Stimulated activated CD4-positive, alpha-beta T cell treated with anti-CD3 and anti-CD28 coated beads, Interleukin-15, amount 100 ng/mL, for 48 hours (primary cell): ENCODE data around the gene GSK3A.

Experiments used
- DNase-seq, 2 donors: peaks; one replicate each; pipeline ENCODE4 v3.0.0-alpha.2; 2020; ENCODE audit warnings: low read depth in 2 of 2

Gene GSK3A

GRCh38 chr19:42249769-42250168 is 7.4 kb upstream of the GSK3A start:
- DNase-seq, result no peak

DNA sequence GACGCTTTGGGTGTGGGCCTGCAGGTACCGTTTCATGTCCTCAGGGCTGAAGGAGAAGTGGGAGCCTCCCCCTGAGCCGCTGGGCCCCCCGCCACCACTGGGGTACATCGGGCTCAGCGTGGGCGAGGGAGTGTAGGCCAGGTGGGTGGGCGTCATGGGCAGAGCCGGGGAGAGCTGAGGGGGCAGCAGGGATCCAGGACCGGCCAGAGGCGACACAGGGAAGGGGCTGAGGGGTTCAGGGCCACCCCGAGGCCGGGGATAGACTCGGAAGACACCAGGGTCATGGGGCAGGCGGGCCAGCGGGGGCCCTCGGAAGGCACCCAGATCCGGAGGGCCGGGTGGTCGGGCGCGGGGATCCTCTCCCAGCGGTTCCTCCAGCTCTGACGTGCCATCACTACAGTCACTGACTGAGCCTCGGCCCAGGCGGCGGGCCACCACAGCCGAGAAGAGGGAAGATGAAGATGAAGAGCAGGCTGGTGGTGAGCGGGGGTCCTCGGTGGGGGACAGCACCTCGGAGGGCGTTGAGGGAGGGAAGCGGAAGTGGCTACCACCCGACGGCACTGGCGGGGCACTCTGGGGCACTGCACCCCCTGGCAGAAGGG is 6.8 kb upstream of the GSK3A start:
- DNase-seq, result no peak

- DNase-seq, result no peak
Measured at GRCh38 chr19:42248270-42249148, 6.1 kb upstream of the GSK3A start.

DNA sequence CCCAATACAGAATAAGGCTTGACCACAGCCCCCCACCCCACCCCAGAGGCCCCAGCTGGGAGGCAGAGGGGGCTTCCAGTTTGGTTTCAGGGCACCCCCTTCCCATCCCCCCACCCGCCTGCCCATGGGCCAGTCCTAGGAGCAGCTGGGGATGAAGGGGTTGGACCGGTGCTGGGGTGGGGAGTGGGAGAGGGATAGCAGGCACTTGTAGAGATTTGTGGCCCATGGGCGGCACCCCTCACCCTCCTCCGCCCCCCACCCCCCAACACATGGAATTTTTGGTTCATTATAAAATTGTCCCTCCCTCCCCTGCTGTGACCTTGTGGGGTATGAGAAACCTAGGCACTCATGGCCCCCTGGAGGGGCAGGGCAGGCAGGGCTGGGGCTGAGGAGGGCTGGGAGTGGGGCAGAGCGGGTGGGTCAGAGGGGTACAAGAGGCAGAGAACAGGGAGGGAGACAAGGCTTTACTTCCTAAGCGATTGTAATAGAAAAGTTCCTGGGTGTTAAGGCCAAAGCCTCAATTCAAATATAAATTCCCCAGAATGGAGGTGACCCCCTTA is 5.3 kb upstream of the GSK3A start:
- no peak for DNase-seq

- no peak for DNase-seq
Measured at GRCh38 chr19:42246922-42247639, 4.7 kb upstream of the GSK3A start.

- no peak for DNase-seq
Measured at GRCh38 chr19:42246143-42246921, 3.9 kb upstream of the GSK3A start.

GRCh38 chr19:42245231-42245630 is 2.8 kb upstream of the GSK3A start:
- DNase-seq, result no peak

DNA sequence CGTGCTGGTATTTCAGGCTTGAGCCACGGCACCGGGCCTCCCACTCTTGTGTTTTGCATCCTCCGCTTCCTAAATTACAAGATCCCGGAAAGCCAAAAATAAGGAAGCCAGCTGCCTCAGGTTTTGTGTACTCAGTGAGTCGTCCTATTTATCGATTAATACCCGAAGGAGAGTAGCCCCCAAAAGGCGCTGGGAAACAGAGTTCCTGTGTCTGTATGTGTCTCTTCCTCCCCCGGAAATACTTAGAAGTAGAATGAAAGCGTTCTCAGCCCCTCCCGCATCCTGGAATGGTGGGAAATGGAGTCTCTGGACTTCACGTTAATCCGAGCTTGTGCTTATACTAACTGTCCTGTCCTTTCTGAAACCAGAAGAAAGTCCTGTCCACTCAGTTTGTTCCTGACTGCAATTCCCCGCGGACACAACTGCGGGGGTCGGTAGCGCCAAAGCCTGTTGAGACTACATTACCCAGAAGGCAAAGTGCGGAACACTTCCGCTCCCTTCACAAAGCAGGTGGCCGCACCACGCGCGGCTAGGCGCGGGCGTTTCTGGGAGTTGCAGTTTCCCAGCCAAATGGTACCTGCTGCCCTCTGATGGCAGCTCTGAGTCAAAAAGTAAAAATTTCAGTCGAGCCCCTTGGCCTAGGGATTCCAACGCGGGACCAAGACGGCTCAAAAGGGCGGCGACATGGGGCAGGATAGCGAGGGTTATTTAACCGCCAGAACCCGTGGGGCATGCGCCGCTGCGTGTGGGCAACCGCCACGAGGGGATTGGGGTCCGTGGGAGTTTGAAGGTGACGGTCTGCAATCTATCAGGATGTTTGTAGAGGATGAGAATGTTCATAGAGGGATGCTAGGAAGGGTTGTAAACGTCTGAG is 2.2 kb upstream of the GSK3A start:
- DNase-seq, result peak; percentile 83 to 90

DNA sequence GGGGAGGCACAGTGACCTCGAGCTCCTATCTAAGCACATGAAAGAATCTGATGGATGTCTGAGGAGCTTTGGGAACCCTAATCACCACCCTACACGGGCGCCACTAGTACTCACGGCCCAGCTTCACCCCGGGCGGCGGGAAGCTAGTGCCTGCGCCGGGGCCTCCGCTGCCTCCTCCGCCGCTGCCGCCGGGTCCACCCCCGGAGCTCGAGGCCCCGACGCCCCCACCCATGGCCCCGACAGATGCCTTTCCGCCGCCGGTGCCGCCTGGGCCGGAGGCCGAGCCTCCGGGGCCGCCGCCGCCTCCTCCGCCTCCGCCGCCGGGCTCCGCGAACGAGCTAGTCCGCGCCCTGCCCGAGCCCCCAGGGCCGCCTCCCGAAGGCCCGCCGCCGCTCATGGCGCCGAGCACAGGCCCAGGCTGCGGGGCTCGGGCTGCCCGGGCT is 312 bp downstream of the GSK3A start:
- no peak for DNase-seq

DNA sequence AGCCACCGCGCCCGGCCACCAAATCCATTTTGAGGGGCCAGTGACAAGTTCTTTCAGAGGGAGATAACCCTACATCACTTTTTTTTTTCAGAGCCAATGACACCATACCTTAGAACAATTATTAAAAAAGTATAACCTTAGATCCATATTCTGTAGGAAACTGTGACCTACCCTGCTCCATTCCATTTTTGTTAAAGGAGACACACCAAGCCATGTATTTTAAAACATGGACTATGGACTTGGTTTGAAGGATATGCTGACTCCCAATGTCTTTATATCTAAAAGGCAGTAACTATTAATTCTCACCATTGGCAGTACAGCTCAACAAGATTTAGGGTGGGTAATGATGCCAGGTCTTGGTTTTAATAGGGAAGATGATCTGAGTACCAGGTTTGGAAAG is 1.1 kb downstream of the GSK3A start:
- DNase-seq, result no peak

DNA sequence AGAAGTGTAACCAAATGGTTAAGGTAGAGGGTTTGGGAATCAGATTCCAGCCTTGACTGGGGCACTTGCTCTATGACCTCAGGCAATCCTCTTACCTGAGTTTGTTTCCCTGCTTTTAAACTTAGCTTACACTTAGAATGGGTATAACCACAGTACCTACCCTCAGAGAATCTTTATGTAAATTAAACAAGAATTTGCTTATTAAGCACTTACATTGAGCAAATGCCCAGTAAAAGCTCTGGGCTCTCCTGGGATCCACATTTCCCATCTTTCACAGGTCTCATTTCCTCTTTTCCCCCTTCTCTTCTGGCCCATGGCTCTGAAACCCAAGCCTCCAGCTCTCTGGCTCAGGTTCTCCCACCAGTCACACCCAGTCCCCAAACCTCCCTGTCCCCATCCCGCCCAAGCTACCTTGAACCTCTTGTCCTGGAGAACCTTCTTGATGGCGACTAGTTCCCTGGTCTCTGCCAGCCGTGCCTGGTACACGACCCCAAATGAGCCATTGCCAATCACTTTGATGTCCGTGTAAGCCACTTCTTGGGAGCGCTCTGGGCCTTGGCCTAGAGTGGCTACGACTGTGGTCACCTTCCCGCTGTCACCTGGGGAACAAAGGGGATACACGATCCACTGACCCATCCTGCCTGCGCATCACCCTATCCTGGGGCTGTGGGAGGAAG is 2.7 kb downstream of the GSK3A start:
- no peak for DNase-seq

DNA sequence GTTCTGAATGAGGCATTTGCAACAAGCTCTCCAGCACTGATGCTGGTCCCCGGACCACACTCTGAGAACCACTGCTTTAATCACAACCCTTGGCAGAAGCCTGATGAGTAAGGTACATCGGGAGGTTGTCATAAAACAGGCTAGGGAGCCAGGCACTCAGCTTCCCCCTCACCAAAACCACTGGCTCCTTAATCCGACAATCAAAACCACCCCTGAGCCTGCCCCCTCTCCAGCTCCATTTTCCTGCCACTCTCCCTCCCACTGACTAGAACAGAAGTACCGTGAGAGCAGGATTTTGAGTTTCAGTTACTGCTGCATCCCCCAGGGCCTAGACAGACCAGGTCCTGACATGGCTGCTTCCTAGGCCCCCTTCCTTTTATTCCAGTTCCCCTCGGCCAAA is 7.2 kb downstream of the GSK3A start:
- DNase-seq, result no peak

DNA sequence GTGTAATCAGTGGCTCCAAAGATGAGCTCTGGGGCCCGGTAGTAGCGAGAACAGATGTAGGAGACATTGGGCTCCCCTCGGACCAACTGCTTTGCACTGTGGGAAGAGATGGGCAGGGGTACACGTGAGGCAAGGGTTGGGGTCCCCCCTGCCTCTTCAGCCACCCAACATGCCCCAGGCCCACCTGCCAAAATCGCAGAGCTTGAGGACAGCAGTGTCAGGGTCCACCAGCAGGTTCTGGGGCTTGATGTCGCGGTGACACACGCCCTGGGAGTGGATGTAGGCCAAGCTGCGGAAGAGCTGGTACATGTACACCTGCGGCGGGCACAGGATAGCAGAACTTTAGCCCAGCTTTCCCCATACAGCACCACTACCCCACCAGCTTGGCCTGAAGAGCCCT is 8.0 kb downstream of the GSK3A start:
- DNase-seq, result no peak

DNA sequence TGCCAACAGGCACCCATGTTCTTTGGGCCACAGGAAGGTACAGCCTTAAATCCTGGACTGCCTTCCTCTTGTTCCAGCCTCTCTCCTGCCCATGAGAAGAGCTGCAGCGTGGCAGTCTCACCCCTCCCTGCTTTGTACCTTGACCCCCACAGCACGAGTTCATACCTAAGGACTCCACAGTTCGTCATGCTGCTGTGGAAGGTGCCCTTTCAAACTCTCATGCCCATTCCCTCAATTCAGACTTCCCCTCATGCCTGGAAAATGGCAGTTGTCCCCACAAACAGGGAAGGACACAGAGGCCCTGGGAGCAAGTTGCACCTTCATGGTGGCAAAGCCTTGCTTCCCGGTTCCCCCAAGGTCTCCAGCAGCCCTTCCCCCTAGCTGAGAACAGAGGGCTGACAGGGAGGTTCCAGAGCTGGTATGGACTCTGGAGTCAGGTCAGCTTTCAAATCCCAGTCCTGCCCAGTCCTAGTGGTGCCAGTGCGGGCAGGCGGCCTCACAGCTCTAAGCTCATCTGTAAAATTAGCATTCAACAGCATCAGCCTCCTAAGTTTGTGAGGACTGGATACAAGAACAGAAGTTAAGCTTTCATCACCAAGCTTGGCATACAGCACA is 8.6 kb downstream of the GSK3A start:
- no peak for DNase-seq

- DNase-seq, result no peak
Measured at GRCh38 chr19:42233106-42233505, 9.3 kb downstream of the GSK3A start.

GRCh38 chr19:42232435-42232834 is 10.0 kb downstream of the GSK3A start:
- no peak for DNase-seq

- DNase-seq, result no peak
Measured at GRCh38 chr19:42230571-42230970, 11.8 kb downstream of the GSK3A start.

- no peak for DNase-seq
Measured at GRCh38 chr19:42229855-42230351, 12.5 kb downstream of the GSK3A start.

DNA sequence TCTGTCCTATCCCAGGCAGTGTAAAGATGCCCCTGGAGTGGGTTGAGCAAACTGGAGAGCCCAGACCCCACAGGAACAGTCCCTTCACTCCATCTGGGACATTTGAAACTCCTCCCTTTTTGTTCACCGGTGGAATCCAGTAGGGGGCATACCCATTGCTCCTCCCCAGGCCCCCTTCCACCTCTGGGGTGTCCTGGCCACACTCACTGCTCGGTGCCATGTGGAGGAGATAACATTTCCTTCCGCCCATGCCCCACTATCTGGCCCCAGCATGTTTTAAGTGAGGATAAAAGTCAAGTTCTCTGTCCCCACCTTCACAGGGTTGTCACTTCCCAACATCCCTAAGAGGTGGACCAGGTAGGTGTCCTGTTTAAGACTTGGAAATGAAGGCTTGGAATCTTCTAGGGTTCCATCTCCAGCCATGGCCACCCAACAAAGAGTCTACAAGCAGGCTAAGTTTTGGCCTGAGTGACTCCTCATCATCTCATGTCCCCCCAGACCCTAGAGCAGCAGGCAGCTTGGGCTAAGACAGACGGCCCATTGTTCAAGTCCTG is 13.0 kb downstream of the GSK3A start:
- DNase-seq, result no peak
